ENCODE data around the gene JPH4.

JPH4 gene

DNA sequence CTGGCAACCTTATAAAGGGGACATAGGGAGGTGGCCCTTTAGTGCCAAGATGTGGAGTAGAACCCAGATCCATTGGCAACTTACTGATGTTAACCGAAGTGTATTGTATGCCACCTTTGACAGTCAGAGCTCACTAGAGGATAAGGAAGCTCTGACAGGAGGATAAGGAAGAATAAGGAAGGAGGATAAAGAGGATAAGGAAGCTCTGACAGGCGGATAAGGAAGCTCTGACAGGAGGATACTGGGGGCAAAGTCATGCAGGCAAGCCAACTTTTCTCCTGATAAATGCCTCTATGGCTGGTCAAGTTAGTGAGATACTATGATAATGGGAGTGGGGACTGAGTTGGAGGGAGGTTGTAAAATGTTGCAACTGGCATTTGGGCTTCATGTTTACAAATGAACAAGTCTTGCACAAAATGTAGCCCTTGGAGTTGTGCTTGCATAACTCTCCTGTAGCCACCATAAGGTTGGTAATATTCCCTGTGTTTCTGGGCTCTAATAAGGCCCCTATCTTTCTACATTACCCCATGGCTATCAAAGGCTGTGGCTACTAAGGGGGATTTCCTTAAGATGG lies 39.9 kb upstream of the JPH4 start:
- no peaks in the 10 kb centered on the region for H3K4me1 ChIP-seq (ENCODE audit: control insufficient read depth in 5 of 5, insufficient read depth in 5 of 5, low read length in 5 of 5)

GRCh38 chr14:23617539-23617938 lies 38.9 kb upstream of the JPH4 start:
- Histone ChIP-seq H3K4me3 (ENCODE audit: low read depth in 1 of 5, low read length in 5 of 5) (no peak overlapping the region), H3K27me3 (ENCODE audit: control insufficient read depth in 5 of 5, insufficient read depth in 4 of 5, low read length in 5 of 5) (peaks cover 0 to 2% (median 0%) of the 10 kb centered on the region in 5 donors), H3K36me3 (ENCODE audit: control insufficient read depth in 5 of 5, insufficient read depth in 5 of 5, low read length in 5 of 5) (no peaks in the 10 kb centered on the region), H3K27ac (ENCODE audit: low read depth, low read length) (no peak overlapping the region), H3K9ac (ENCODE audit: low read length in 5 of 5) (no peak overlapping the region), H3K9me3 (ENCODE audit: control insufficient read depth in 5 of 5, low read length in 5 of 5) (no peaks in the 10 kb centered on the region), H3K4me1 (ENCODE audit: control insufficient read depth in 5 of 5, insufficient read depth in 5 of 5, low read length in 5 of 5) (no peaks in the 10 kb centered on the region)

More for the DNA sequence above, 39.9 kb upstream of the JPH4 start:
- no peaks in the 10 kb centered on the region for H3K9me3 ChIP-seq (ENCODE audit: control insufficient read depth in 5 of 5, low read length in 5 of 5)
- H3K27ac ChIP-seq (ENCODE audit: low read depth, low read length): no peak overlapping the region
- H3K27me3 ChIP-seq (ENCODE audit: control insufficient read depth in 5 of 5, insufficient read depth in 4 of 5, low read length in 5 of 5): peaks cover 0 to 8% (median 0%) of the 10 kb centered on the region in 5 donors
- H3K36me3 ChIP-seq (ENCODE audit: control insufficient read depth in 5 of 5, insufficient read depth in 5 of 5, low read length in 5 of 5): no peaks in the 10 kb centered on the region
- H3K9ac ChIP-seq (ENCODE audit: low read length in 5 of 5): no peak overlapping the region
- no peak overlapping the region for H3K4me3 ChIP-seq (ENCODE audit: low read depth in 1 of 5, low read length in 5 of 5)

- Histone ChIP-seq H3K27me3 (ENCODE audit: control insufficient read depth in 5 of 5, insufficient read depth in 4 of 5, low read length in 5 of 5) (peaks cover 0 to 2% (median 0%) of the 10 kb centered on the region in 5 donors), H3K36me3 (ENCODE audit: control insufficient read depth in 5 of 5, insufficient read depth in 5 of 5, low read length in 5 of 5) (no peaks in the 10 kb centered on the region), H3K4me1 (ENCODE audit: control insufficient read depth in 5 of 5, insufficient read depth in 5 of 5, low read length in 5 of 5) (no peaks in the 10 kb centered on the region)
Measured at GRCh38 chr14:23615856-23616255, 37.3 kb upstream of the JPH4 start.

GRCh38 chr14:23614395-23614828 lies 35.8 kb upstream of the JPH4 start:
- Histone ChIP-seq H3K4me1 (ENCODE audit: control insufficient read depth in 5 of 5, insufficient read depth in 5 of 5, low read length in 5 of 5) (no peaks in the 10 kb centered on the region), H3K9me3 (ENCODE audit: control insufficient read depth in 5 of 5, low read length in 5 of 5) (no peaks in the 10 kb centered on the region), H3K27me3 (ENCODE audit: control insufficient read depth in 5 of 5, insufficient read depth in 4 of 5, low read length in 5 of 5) (no peaks in the 10 kb centered on the region), H3K36me3 (ENCODE audit: control insufficient read depth in 5 of 5, insufficient read depth in 5 of 5, low read length in 5 of 5) (no peaks in the 10 kb centered on the region), H3K9ac (ENCODE audit: low read length in 5 of 5) (no peak overlapping the region), H3K4me3 (ENCODE audit: low read depth in 1 of 5, low read length in 5 of 5) (no peak overlapping the region), H3K27ac (ENCODE audit: low read depth, low read length) (no peak overlapping the region)

More at GRCh38 chr14:23615856-23616255, 37.3 kb upstream of the JPH4 start:
- no peak overlapping the region for H3K27ac ChIP-seq (ENCODE audit: low read depth, low read length)
- H3K9ac ChIP-seq (ENCODE audit: low read length in 5 of 5): no peak overlapping the region
- H3K4me3 ChIP-seq (ENCODE audit: low read depth in 1 of 5, low read length in 5 of 5): no peak overlapping the region
- H3K9me3 ChIP-seq (ENCODE audit: control insufficient read depth in 5 of 5, low read length in 5 of 5): no peaks in the 10 kb centered on the region

DNA sequence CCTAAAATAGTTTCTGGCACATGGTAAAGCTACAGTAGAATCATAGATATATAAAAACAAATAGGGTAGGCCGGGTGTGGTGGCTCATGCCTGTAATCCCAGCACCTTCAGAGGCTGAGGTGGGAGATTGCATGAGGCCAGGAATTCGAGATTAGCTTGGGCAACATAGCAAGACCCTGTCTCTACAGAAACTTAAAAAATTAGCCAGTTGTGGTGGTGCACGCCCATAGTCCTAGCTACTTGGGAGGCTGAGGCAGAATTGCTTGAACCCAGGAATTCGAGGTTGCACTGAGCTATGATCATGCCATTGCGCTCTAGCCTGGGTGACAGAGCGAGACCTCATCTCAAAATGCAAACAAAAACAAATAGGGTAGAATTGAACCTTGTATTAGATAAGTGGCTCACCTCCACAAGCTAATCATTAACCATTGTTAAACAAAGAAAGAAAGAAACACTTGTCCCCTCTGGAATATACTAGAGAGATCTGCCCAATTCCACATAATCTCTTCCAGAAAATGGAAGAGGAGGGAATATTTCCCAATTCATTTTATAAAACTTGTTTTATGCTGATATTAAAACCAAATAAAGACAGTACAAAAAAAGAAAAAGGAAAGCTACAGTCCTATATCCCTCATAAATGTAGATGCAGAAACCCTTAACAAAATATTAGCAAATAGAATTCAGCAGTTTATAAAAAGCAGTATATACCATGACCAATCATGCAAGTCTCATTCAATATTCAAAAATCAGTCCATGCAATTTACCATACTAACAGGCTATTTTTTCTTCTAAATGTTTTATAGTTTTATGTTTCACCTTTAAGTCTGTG lies 34.9 kb upstream of the JPH4 start:
- Histone ChIP-seq H3K4me3 (ENCODE audit: low read depth in 1 of 5, low read length in 5 of 5) (no peak overlapping the region), H3K9me3 (ENCODE audit: control insufficient read depth in 5 of 5, low read length in 5 of 5) (no peaks in the 10 kb centered on the region), H3K27me3 (ENCODE audit: control insufficient read depth in 5 of 5, insufficient read depth in 4 of 5, low read length in 5 of 5) (peaks cover 0 to under 1% (median 0%) of the 10 kb centered on the region in 5 donors), H3K36me3 (ENCODE audit: control insufficient read depth in 5 of 5, insufficient read depth in 5 of 5, low read length in 5 of 5) (no peaks in the 10 kb centered on the region), H3K27ac (ENCODE audit: low read depth, low read length) (no peak overlapping the region), H3K9ac (ENCODE audit: low read length in 5 of 5) (no peak overlapping the region), H3K4me1 (ENCODE audit: control insufficient read depth in 5 of 5, insufficient read depth in 5 of 5, low read length in 5 of 5) (no peaks in the 10 kb centered on the region)

- Histone ChIP-seq H3K4me3 (ENCODE audit: low read depth in 1 of 5, low read length in 5 of 5) (no peak overlapping the region), H3K27ac (ENCODE audit: low read depth, low read length) (no peak overlapping the region), H3K4me1 (ENCODE audit: control insufficient read depth in 5 of 5, insufficient read depth in 5 of 5, low read length in 5 of 5) (no peaks in the 10 kb centered on the region), H3K9ac (ENCODE audit: low read length in 5 of 5) (no peak overlapping the region), H3K9me3 (ENCODE audit: control insufficient read depth in 5 of 5, low read length in 5 of 5) (no peaks in the 10 kb centered on the region), H3K27me3 (ENCODE audit: control insufficient read depth in 5 of 5, insufficient read depth in 4 of 5, low read length in 5 of 5) (peaks cover 0 to 2% (median 0%) of the 10 kb centered on the region in 5 donors), H3K36me3 (ENCODE audit: control insufficient read depth in 5 of 5, insufficient read depth in 5 of 5, low read length in 5 of 5) (no peaks in the 10 kb centered on the region)
Measured at GRCh38 chr14:23612802-23613201, 34.2 kb upstream of the JPH4 start.

- H3K36me3 ChIP-seq (ENCODE audit: control insufficient read depth in 5 of 5, insufficient read depth in 5 of 5, low read length in 5 of 5): no peaks in the 10 kb centered on the region
- no peaks in the 10 kb centered on the region for H3K4me1 ChIP-seq (ENCODE audit: control insufficient read depth in 5 of 5, insufficient read depth in 5 of 5, low read length in 5 of 5)
- H3K9ac ChIP-seq (ENCODE audit: low read length in 5 of 5): no peak overlapping the region
- H3K27ac ChIP-seq (ENCODE audit: low read depth, low read length): no peak overlapping the region
- no peak overlapping the region for H3K4me3 ChIP-seq (ENCODE audit: low read depth in 1 of 5, low read length in 5 of 5)
- no peaks in the 10 kb centered on the region for H3K9me3 ChIP-seq (ENCODE audit: control insufficient read depth in 5 of 5, low read length in 5 of 5)
- peaks cover 0 to 2% (median 0%) of the 10 kb centered on the region in 5 donors for H3K27me3 ChIP-seq (ENCODE audit: control insufficient read depth in 5 of 5, insufficient read depth in 4 of 5, low read length in 5 of 5)
Measured at GRCh38 chr14:23612354-23612732, 33.8 kb upstream of the JPH4 start.

- Histone ChIP-seq H3K27me3 (ENCODE audit: control insufficient read depth in 5 of 5, insufficient read depth in 4 of 5, low read length in 5 of 5) (peaks cover 0 to 6% (median 2%) of the 10 kb centered on the region in 5 donors), H3K9ac (ENCODE audit: low read length in 5 of 5) (no peak overlapping the region), H3K4me3 (ENCODE audit: low read depth in 1 of 5, low read length in 5 of 5) (no peak overlapping the region), H3K36me3 (ENCODE audit: control insufficient read depth in 5 of 5, insufficient read depth in 5 of 5, low read length in 5 of 5) (no peaks in the 10 kb centered on the region), H3K4me1 (ENCODE audit: control insufficient read depth in 5 of 5, insufficient read depth in 5 of 5, low read length in 5 of 5) (no peaks in the 10 kb centered on the region), H3K27ac (ENCODE audit: low read depth, low read length) (no peak overlapping the region), H3K9me3 (ENCODE audit: control insufficient read depth in 5 of 5, low read length in 5 of 5) (no peaks in the 10 kb centered on the region)
Measured at GRCh38 chr14:23610815-23611289, 32.3 kb upstream of the JPH4 start.

DNA sequence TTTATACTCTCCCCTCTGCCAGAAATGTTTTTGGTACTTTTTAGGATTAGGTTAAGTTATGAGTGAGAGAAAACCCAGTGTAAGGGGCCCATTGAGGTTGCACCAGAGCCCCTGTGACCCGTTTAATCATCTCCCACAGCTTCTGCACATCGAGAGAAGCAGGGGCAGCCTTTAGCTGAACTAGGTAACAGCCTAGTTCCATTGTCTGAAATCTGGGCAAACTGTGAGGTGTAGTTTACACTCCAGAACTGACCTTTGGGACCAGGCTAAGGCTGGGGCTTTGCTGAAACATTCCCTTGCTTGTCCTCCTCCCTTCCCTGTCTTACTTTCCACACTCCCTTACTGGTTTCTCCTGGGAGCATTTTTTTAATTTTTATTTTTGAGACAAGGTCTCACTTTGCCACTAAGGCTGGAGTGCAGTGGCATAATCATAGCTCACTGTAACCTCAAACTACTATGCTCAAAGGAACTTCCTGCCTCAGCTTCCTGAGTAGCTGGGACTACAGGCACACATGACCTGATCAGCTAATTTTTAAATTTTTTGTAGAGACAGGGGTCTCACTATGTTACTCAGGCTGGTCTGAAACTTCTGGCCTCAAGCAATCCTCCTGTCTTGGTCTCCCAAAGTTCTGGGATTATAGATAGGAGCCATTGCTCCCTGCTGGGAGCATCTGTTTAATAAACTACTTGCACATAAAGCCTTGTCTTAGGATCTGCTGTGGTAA lies 31.7 kb upstream of the JPH4 start:
- Histone ChIP-seq H3K9me3 (ENCODE audit: control insufficient read depth in 5 of 5, low read length in 5 of 5) (no peaks in the 10 kb centered on the region), H3K4me3 (ENCODE audit: low read depth in 1 of 5, low read length in 5 of 5) (no peak overlapping the region), H3K36me3 (ENCODE audit: control insufficient read depth in 5 of 5, insufficient read depth in 5 of 5, low read length in 5 of 5) (no peaks in the 10 kb centered on the region), H3K9ac (ENCODE audit: low read length in 5 of 5) (no peak overlapping the region), H3K27ac (ENCODE audit: low read depth, low read length) (no peak overlapping the region), H3K27me3 (ENCODE audit: control insufficient read depth in 5 of 5, insufficient read depth in 4 of 5, low read length in 5 of 5) (peaks cover 0 to 6% (median 2%) of the 10 kb centered on the region in 5 donors), H3K4me1 (ENCODE audit: control insufficient read depth in 5 of 5, insufficient read depth in 5 of 5, low read length in 5 of 5) (no peaks in the 10 kb centered on the region)

Measured in subcutaneous abdominal adipose tissue (tissue), 5 donors.